SK-N-MC (cell line): Measurements from ENCODE around the gene RIN2.

Experiments
- EZH2 ChIP-seq: fragments of 200-600 bp; sonication (generic); IDR thresholded peaks from one replicate; pipeline ENCODE4 v1.6.1; 2017; ENCODE audit warnings: antibody characterized with exemption
- FOXP2 ChIP-seq: optimal IDR thresholded peaks from 2 replicates; pipeline ENCODE3; 2011; ENCODE audit warnings: mild to moderate bottlenecking, moderate library complexity; ENCODE audit not compliant: insufficient read depth; ENCODE audit errors: extremely low read length, control extremely low read depth
- POLR2AphosphoS5 ChIP-seq: IDR thresholded peaks from 2 replicates; pipeline ENCODE4 v1.6.1; 2012; ENCODE audit warnings: mild to moderate bottlenecking, low read depth, low read length, borderline replicate concordance

DNA sequence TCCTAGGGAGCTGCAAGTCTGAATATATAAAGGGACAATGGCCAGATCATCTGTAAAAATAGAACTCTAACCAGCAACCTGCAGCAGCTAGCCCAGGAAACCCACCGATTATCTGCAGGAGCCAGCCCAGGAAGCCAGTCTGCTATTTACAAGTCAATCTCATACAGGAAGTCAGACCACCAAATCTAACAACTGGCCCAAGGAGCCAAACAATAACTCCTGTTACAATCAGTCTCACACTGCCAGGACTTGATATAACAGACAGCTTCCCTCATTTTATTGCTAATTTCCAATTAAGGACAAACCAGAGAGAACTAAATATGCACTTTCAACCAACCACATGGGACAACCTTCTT lies 14.4 kb upstream of the RIN2 start:
- no peak for TF ChIP-seq POLR2AphosphoS5
- no peak for TF ChIP-seq EZH2
- no peak for TF ChIP-seq FOXP2
